Stimulated activated CD8-positive, alpha-beta memory T cell treated with anti-CD3 and anti-CD28 coated beads, Interleukin-2, amount 100 ng/mL, for 1 hour (primary cell): Measurements from ENCODE around the gene SLC6A11.

Experiments
- DNase-seq, 2 donors: peaks; one replicate each; pipeline ENCODE4 v3.0.0-alpha.2; 2020; ENCODE audit warnings: low read depth in 2 of 2

Gene SLC6A11

GRCh38 chr3:10790713-10791112, 25.3 kb upstream of the SLC6A11 start:
- no peak for DNase-seq

- DNase-seq: no peak
These were observed 23.8 kb upstream of the SLC6A11 start for GRCh38 chr3:10792208-10792607.

- no peak for DNase-seq
These were observed 17.2 kb upstream of the SLC6A11 start for GRCh38 chr3:10798600-10799367.

- no peak for DNase-seq
These were observed 11.8 kb upstream of the SLC6A11 start for GRCh38 chr3:10804183-10804648.

GRCh38 chr3:10806006-10806405, 10.0 kb upstream of the SLC6A11 start:
- no peak for DNase-seq

- no peak for DNase-seq
These were observed 7.8 kb upstream of the SLC6A11 start for GRCh38 chr3:10808130-10808735.

- no peak for DNase-seq
These were observed 7.1 kb upstream of the SLC6A11 start for GRCh38 chr3:10808974-10809373.

GRCh38 chr3:10810376-10810775, 5.7 kb upstream of the SLC6A11 start:
- DNase-seq: no peak

GRCh38 chr3:10813425-10813824, 2.6 kb upstream of the SLC6A11 start:
- DNase-seq: no peak

- DNase-seq: no peak
These were observed 1.4 kb upstream of the SLC6A11 start for GRCh38 chr3:10814623-10815022.

- DNase-seq: no peak
These were observed 541 bp upstream of the SLC6A11 start for GRCh38 chr3:10815487-10815886.

GRCh38 chr3:10816863-10817253, 830 bp downstream of the SLC6A11 start:
- no peak for DNase-seq

GRCh38 chr3:10817506-10817905, 1.5 kb downstream of the SLC6A11 start:
- no peak for DNase-seq

- DNase-seq: no peak
These were observed 6.0 kb downstream of the SLC6A11 start for GRCh38 chr3:10822055-10822454.

- DNase-seq: no peak
These were observed 6.9 kb downstream of the SLC6A11 start for GRCh38 chr3:10822708-10823515.

- no peak for DNase-seq
These were observed 7.4 kb downstream of the SLC6A11 start for GRCh38 chr3:10823516-10823818.

GRCh38 chr3:10824468-10824867, 8.4 kb downstream of the SLC6A11 start:
- DNase-seq: no peak

GRCh38 chr3:10833855-10834414, 17.9 kb downstream of the SLC6A11 start:
- no peak for DNase-seq

GRCh38 chr3:10834951-10835350, 18.9 kb downstream of the SLC6A11 start:
- no peak for DNase-seq

- no peak for DNase-seq
These were observed 19.4 kb downstream of the SLC6A11 start for GRCh38 chr3:10835406-10835805.

GRCh38 chr3:10836676-10837075, 20.6 kb downstream of the SLC6A11 start:
- DNase-seq: no peak

- no peak for DNase-seq
These were observed 21.8 kb downstream of the SLC6A11 start for GRCh38 chr3:10837849-10838248.
